ENCODE measurements around the gene MATN1.
"Not testable (repeated sequence)": the region's sequence is repeated elsewhere in the genome, so short reads cannot be mapped to it uniquely, and the experiment has no call there.

Gene MATN1
- total RNA-seq = 0 to 2.0 (median 0) reads per million in 17 experiments

DNA sequence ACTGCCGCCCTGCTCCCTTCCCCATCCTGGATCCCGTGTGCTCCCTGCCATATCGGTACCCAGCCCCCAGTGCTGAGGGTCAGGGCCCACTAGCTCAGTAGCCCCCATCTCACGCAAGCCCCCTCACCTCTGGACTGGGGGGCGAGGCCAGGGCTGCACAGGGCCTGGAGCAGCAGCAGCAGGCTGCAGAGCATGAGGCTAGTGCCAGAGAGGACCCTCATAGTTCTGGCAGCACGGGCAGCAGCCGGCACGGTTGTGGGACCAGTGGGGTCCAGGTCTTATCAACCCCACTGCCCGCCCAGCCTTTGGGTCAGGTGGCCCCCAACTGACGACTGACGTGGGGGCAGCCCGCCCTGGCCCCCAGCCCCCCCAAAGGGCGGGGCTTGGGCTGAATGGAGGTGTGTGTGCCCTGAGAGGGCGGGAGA, at the start of gene MATN1:
Gene MATN1, minus strand, starts transcription at position 255 of the 425 bp plus-strand sequence. Its CDS starts 34 bp downstream, at position 221.
- no peak for DNase-seq

DNA sequence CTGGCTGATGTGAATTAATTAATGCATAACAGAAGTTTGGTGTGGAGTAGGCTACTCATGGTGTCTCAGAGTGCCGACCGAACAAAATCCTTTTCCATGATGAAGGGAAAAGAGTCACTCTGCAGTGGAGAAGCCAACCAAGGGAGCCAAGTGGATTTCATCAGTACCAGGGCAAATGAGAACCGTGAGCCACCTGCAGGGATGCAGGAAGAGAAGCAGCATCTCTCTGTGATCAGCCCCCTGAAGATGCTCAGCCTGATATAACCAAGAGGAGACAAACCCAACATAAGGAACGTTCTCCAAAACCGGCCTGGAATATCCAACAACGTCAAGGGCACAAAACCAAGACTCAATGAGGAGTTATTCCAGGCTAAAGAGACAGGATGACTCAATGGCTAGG, 47.6 kb upstream of the MATN1 start:
- no peak for DNase-seq

GRCh38 chr1:30770150-30770549, 46.8 kb upstream of the MATN1 start:
- no peak for DNase-seq

- peak in 1 of 4 experiments; percentile 33 for DNase-seq
These were observed 45.7 kb upstream of the MATN1 start for GRCh38 chr1:30768830-30769718.

GRCh38 chr1:30768159-30768829, 44.9 kb upstream of the MATN1 start:
- no peak for DNase-seq

GRCh38 chr1:30766948-30767347, 43.6 kb upstream of the MATN1 start:
- not testable (repeated sequence) for DNase-seq

GRCh38 chr1:30765556-30766434, 42.4 kb upstream of the MATN1 start:
- peak in 1 of 4 experiments; percentile 19 for DNase-seq

GRCh38 chr1:30764939-30765555, 41.7 kb upstream of the MATN1 start:
- DNase-seq = no peak

DNA sequence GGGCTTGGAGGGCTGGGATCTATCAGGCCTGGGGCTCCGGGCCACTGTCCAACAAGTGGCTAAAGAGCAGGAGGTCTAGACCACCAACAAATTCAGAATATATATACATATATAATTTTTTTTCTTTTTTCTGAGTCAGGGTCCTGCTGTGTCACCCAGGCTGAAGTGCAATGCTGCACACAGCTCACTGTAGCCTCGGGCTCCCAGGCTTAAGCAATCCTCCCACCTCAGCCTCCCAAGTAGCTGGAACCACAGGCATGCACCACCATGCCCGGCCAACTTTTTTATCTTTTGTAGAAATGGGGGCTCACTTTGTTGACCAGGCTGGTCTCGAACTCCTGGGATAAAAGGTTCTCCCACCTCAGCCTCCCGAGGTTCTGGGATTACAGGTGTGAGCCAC, 41.0 kb upstream of the MATN1 start:
- DNase-seq = no peak

DNA sequence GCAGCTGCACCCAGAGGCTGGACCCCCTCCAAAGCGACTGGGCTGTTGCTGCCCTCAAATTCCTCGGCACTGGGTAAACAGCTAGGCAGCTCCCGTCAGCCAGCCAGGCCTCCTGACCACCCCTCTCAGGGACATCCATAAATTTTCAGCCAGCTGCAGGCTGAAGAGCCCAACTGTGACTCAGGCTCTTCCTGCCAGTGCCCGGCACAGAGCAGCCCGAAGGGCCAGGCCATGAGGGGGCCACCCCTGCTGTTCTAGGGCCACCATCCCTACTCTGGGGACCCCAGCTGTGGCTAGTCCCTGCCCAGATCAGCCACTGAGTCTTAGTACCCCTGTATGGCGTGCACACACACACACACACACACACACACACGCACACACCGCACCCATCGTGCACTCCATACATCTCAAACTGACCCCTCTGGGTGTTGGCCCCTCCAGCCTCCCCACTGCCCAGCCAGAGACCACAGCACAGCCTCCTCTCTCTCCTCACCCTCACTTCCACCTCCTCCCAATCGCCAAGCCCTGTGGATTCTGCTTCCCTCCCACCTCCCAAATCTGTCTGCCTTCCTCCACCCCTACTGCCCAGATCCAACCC, 40.4 kb upstream of the MATN1 start:
- no peak for DNase-seq

- peak in 3 of 4 experiments; percentile 71 to 78 (median 76) for DNase-seq
These were observed 39.7 kb upstream of the MATN1 start for GRCh38 chr1:30762930-30763650.

DNA sequence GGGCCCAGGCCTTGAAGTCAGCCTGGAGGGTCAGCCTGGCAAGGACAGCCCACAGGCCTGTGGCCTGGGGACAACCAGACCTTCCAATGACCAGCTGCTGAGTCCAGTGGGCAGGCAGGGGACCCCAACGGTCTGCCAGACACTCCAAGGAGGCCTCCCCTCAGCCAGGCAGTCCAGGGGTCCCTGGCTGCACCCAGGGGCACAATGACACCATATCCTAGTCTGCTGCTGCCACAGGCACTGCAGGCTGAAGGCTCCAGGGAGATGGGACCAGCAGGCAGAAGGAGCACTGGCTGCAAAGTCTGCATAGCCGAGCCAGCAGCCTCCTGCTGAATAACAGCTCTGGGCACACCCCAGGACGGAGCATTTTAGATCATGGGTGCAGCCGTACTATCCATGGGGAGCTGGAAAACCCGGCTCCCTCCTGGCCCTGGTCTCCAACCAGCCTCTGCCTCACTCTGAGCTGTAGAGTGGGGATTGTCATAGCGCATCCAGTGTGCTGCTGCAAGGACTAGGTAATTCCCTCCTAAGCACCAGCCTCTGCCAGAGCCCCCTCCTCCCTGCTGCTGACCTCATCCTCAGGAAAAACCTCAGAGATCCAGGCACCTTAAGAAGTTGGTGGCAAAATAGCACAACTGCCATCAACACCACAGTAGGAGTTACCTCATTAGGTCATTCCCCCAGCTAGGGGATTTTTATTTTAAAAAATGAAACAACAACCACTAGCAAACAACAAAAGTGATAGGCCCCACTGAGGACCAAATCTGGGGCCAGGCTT, 39.0 kb upstream of the MATN1 start:
- DNase-seq = no peak

- DNase-seq = peak in 3 of 4 experiments; percentile 32 to 61 (median 50)
These were observed 38.2 kb upstream of the MATN1 start for GRCh38 chr1:30761381-30762151.

GRCh38 chr1:30760596-30761324, 37.4 kb upstream of the MATN1 start:
- DNase-seq = peak in 1 of 4 experiments; percentile 44

DNA sequence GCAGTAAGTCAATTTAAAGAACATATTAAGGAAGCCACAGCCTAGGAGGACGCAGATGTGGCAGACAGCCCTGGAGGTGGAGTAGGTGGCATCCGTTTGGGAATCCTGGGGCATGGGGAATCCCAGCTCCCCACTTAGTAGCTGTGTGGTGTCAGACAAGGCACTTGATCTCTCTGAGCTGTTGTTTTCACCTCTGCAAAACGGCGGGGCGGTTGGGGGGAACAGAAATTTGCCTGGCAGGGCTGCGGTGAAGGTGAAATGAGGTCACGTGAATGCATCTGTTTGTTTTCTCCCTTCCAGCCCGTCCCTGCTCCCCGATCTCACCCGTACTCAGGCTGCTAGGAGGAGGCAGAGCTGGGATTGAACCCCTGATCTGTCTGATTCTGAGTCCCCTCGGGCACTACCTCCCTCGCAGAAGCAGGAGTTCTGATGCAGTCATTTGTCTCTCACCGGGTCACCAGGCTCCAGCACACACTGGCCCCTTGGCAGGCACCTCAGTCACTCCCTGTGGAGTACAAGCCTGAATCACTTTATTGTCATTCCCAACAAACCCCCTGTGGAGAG, 36.4 kb upstream of the MATN1 start:
- no peak for DNase-seq

GRCh38 chr1:30758785-30759380, 35.5 kb upstream of the MATN1 start:
- peak in 3 of 4 experiments; percentile 58 to 77 (median 74) for DNase-seq

DNA sequence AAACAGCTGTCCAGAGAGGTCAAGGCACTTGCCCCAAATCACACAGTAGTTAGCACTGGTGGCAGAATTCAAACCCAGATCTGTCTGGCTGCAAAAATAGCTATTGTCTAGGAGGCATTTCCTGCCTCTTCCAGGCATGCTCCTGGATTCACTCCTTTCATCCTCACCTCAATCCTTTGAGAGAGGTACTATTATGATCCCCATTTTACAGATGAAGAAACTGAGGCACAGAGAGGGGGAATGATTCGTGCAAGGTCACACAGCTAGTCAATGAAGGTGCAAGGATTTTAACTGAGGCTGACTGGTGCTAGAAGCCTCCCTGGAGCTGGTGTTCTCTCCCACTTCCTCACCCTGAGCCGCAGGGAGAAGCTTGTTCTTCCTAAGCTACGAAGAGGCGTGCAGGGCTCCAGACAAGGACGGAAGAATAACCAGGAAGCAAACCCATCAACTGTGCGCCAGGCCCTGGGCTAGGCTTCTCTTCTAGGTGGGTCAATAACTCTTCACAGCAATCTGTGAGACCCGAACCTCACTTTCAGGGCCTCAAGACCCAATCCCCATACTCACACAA, 34.8 kb upstream of the MATN1 start:
- DNase-seq = peak in 3 of 4 experiments; percentile 54 to 67 (median 59)

Data from suppressor macrophage (primary cell).